Diencephalon (tissue), 1 donor: ENCODE data around the gene HOXA13. TPM values are rescaled to one million over a fixed set of nuclear protein-coding genes. Genes with fewer than 3 reads are reported as not detected.

Experiments used
- small RNA-seq: library from RNA; depleted of rRNA; stranded (forward); fragments of <200 nt; gene quantifications from one replicate; pipeline ENCODE3, GENCODE V24; 2014
- total RNA-seq: library from RNA; depleted of rRNA; stranded (reverse); fragments of >200 nt; gene quantifications from one replicate; pipeline ENCODE4 v1.2.3, GENCODE V29; 2014

The HOXA13 gene
- not detected for total RNA-seq

DNA sequence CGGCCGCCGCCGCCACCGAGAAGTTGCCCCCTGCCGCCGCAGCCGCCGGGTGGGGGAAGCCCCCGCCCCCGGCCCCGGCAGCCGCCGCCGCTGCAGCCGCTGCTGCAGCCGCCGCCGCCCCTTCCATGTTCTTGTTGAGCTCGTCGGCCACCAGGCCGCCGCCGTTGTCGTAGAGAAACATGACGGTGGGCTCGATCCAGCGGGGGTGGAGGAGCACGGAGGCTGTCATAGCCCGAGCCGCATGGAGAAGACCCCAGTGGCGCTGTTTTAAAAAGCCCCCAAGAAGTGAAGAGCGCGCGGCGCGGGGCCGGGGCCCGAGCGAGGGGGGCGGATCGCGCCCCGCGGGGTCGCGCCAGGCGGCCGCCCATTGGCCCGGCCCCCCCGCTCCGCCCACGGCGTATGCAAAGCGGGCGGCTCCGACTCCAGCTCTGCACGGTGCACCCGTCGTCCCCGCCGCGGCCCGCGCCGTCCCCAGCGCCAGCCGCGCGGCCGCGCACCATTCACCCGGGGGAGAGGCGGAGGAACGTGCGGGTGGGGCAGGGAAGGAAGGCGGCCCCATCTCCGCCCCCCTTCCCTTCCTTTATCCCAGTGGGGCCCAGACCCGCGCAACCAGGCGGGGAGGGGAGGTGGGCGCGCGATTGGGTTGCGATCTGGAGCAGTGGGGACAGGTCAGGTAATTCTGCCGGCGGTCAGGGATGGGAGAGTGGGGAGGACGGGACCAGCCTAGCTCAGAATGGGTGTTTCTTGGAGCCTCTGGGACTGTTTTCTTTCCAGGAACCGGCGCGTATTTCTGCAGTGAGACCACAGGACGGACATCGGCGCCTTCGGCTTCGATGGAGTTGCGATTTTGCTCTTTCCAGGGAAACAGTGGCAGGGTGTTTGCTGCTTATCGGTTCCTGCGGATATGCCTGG is at the start of gene HOXA13:
Gene HOXA13, minus strand, starts transcription at position 243 of the 912 bp plus-strand sequence. Its CDS starts 14 bp downstream, at position 229.

GRCh38 chr7:27242555-27243339 is 42.9 kb upstream of the HOXA13 start, which contains the start of gene EVX1:
Gene EVX1 (plus strand): TSS chr7:27242802. CDS start chr7:27243031, 229 bp downstream.

DNA sequence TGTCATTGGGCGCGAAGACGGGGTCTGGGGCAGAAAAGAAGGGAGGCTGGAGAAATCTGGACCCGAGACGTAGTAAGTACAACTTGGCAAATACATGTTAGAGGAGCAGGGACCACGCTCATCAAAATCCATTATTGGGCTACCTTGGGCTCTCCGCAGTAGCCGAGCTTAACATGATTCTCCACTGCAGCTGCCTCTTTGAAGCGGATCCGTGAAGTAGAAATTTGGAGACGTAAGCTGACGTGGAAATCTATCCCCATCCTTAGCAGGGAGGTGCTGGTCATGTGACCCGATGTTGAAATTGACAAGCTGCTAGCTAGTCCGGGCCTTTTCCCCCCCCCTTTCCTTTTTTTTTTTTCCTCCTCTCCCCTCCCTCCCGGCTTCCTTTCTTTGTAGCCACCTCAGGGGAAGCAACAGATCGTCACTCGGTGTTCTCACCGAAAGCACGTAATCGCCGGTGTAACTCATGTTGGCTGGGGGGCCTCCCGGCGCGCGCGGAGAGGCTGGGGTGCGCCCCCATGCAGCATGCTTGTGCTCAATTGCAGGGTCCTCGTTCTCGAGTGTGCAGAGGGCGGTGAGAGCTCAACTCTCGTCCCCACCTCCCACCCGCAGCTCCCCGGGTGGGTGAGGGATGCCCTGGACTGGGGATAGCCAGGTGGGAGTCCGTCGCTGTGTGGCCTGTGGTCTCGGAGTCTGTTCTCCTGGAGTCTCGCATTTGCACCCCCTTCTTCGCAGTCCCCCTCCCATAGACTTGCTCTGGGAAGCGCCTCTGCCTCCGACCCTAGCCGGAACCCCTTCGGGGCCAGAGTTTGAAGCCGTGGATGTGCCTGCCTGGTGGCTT is 14.7 kb downstream of the HOXA13 start, which contains the start of gene HOXA11:
Gene HOXA11, minus strand, starts transcription at position 220 of the 841 bp plus-strand sequence. Its CDS starts 88 bp downstream, at position 132.

GRCh38 chr7:27173956-27174873 is 25.7 kb downstream of the HOXA13 start, which contains the start of gene HOXA10:
Gene HOXA10 (minus strand): TSS chr7:27174320. CDS start chr7:27174306, 14 bp downstream.

GRCh38 chr7:27165089-27165995 is 34.5 kb downstream of the HOXA13 start, which contains the start of gene HOXA9:
Gene HOXA9 (minus strand): TSS chr7:27165537. CDS start chr7:27165457, 80 bp downstream.

DNA sequence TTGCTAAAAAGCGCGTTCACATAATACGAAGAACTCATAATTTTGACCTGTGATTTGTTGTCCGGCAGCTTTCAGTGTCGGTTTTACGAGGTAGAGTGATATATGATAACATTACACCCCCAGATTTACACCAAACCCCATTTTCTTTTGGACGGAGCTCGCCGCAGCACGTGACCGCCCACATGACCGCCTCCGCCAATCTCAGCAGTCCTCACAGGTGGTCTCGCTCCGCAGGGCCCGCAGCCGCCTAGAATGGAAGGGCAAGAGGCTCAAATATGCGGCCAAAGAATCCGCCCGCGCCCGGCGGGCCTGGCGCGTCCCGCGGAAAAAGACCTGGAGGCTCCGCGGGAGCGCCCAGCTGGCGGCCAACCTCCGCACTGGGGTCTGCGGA is 43.4 kb downstream of the HOXA13 start, which contains the start of gene HOXA7:
Gene HOXA7, minus strand, starts transcription at position 168 of the 391 bp plus-strand sequence. Its CDS starts 130 bp downstream, at position 38.

GRCh38 chr7:27151931-27152815 is 47.7 kb downstream of the HOXA13 start, which contains the start of gene HOXA3:
Gene HOXA3 (minus strand): TSS chr7:27152583. CDS start chr7:27110640, 41,943 bp downstream.

GRCh38 chr7:27147199-27148030 is 52.5 kb downstream of the HOXA13 start, which contains the start of gene HOXA6:
Gene HOXA6 (minus strand): TSS chr7:27147774. CDS start chr7:27147749, 25 bp downstream.

Small RNA genes within 50 kb of the gene (small RNA-seq; reads per million reads assigned to genes)
- gene AC004080.5 = not detected
- gene RF02140 = not detected
- gene RF02141 = not detected

Other genes with a start within 250 kb of the HOXA13 start
- gene HOXA1, start 104.1 kb downstream of the HOXA13 start, total RNA-seq = not detected
- gene HOXA2, start 97.4 kb downstream of the HOXA13 start, total RNA-seq = not detected
- not detected for gene HOXA4, start 69.3 kb downstream of the HOXA13 start, total RNA-seq
- gene HOXA5, start 56.4 kb downstream of the HOXA13 start, total RNA-seq = not detected
- gene HOXA6, start 52.3 kb downstream of the HOXA13 start, total RNA-seq = not detected
- gene HOXA3, start 47.5 kb downstream of the HOXA13 start, total RNA-seq = not detected
- not detected for gene HOXA7, start 43.4 kb downstream of the HOXA13 start, total RNA-seq
- not detected for gene HOXA9, start 34.6 kb downstream of the HOXA13 start, total RNA-seq
- not detected for gene HOXA10, start 25.8 kb downstream of the HOXA13 start, total RNA-seq
- not detected for gene HOXA11, start 14.9 kb downstream of the HOXA13 start, total RNA-seq
- not detected for gene EVX1, start 42.7 kb upstream of the HOXA13 start, total RNA-seq